ENCODE data around the gene ATP8B3. TPM values are rescaled to one million over a fixed set of nuclear protein-coding genes. Genes with fewer than 3 reads are reported as not detected.

The ATP8B3 gene
- polyA plus RNA-seq, 2 of the 4 experiments (the other 2 are of a cell fraction): 2.7 to 3.9 TPM

- DNase-seq (ENCODE audit: low read depth in 1 of 2, low spot score in 1 of 2): no peak
- ChIA-PET CTCF (no interaction called here), POLR2A (no interaction called here)
- no peak for FAIRE-seq
- no peak overlapping the region for H3K27ac ChIP-seq
- no peaks in the 10 kb centered on the region for H3K9me3 ChIP-seq
- TF ChIP-seq ELK1 (IDR thresholded peaks at IDR 0.05; ENCODE audit: low read depth, low read length) (no peak), BCL3 (IDR thresholded peaks at IDR 0.05) (no peak), RARB (CRISPR knock-in tag; IDR thresholded peaks at IDR 0.05) (no peak), CHD2 (IDR thresholded peaks at IDR 0.05; ENCODE audit: low read length, partially characterized antibody) (no peak), RCOR1 (IDR thresholded peaks at IDR 0.05; ENCODE audit: low read depth, low read length) (no peak), MAFK (IDR thresholded peaks at IDR 0.05; ENCODE audit: partially characterized antibody) (no peak), POLR2A (IDR thresholded peaks at IDR 0.05; ENCODE audit: low read length) (no peak), KDM5A (IDR thresholded peaks at IDR 0.05) (no peak), JUN (IDR thresholded peaks at IDR 0.05) (no peak), CEBPB (IDR thresholded peaks at IDR 0.05) (no peak), MAX (IDR thresholded peaks at IDR 0.05) (no peak), TP53 (CRISPR knock-in tag; IDR thresholded peaks at IDR 0.05) (no peak), PHF8 (IDR thresholded peaks at IDR 0.05; ENCODE audit: borderline replicate concordance, low read depth) (no peak), ATOH8 (CRISPR knock-in tag; IDR thresholded peaks at IDR 0.05; ENCODE audit: low read depth) (no peak), CTCF (IDR thresholded peaks at IDR 0.05) (no peak), ZFP36 (IDR thresholded peaks at IDR 0.05; ENCODE audit: borderline replicate concordance, partially characterized antibody) (no peak)
- ATAC-seq: no peak
- H3K4me3 ChIP-seq: no peak overlapping the region
- H3K4me2 ChIP-seq: peak overlapping the region; percentile 54; the same call in 1 of the 3 replicates
- H3K4me1 ChIP-seq: peaks cover 10% of the 10 kb centered on the region; the same call in 2 of the 3 replicates
- WGBS (ENCODE audit: missing lambda C conversion rate): 6% methylated on average over 9 of the region's 10 CpGs
These were observed 53.9 kb downstream of the ATP8B3 start for GRCh38 chr19:1758231-1758577.

- H3K4me2 ChIP-seq: peak overlapping the region; percentile 54
- H3K4me3 ChIP-seq: peak overlapping the region; percentile 24; the same call in 2 of the 3 replicates
- no peak overlapping the region for H3K27ac ChIP-seq
- H3K4me1 ChIP-seq: peaks cover 10% of the 10 kb centered on the region; the same call in 2 of the 3 replicates
- POLR2A ChIA-PET: no interaction called here
- under 1% methylated on average over 18 of the region's 86 CpGs for WGBS (ENCODE audit: missing lambda C conversion rate)
- no peak for FAIRE-seq
- DNase-seq (ENCODE audit: low read depth in 1 of 2, low spot score in 1 of 2): no peak
- no peaks in the 10 kb centered on the region for H3K9me3 ChIP-seq
- no peak for ATAC-seq
- CTCF ChIA-PET: interaction anchor here (1.2 kb wide), 1 partner anchor 85 kb away, joined by 5 read pairs; no protein-coding TSS in a partner anchor
- TF ChIP-seq KDM1A (IDR thresholded peaks at IDR 0.05; ENCODE audit: low read depth): no peak
- no peak for TF ChIP-seq PHF8 (IDR thresholded peaks at IDR 0.05; ENCODE audit: borderline replicate concordance, low read depth)
- no peak for TF ChIP-seq CEBPB (IDR thresholded peaks at IDR 0.05)
- no peak for TF ChIP-seq E2F6 (IDR thresholded peaks at IDR 0.05; ENCODE audit: borderline replicate concordance, low read depth)
- TF ChIP-seq CBX2 (IDR thresholded peaks at IDR 0.05; ENCODE audit: borderline replicate concordance, low read depth): no peak
- no peak for TF ChIP-seq MAX (IDR thresholded peaks at IDR 0.05)
- no peak for TF ChIP-seq SMC3 (IDR thresholded peaks at IDR 0.05)
- TF ChIP-seq GATA3 (IDR thresholded peaks at IDR 0.05; ENCODE audit: borderline replicate concordance): no peak
- TF ChIP-seq SREBF2 (IDR thresholded peaks at IDR 0.05): no peak
- TF ChIP-seq HES2 (IDR thresholded peaks at IDR 0.05): no peak
- TF ChIP-seq CBX8 (IDR thresholded peaks at IDR 0.05): no peak
- no peak for TF ChIP-seq NPAS2 (CRISPR knock-in tag; IDR thresholded peaks at IDR 0.05; ENCODE audit: borderline replicate concordance)
- no peak for TF ChIP-seq JUN (IDR thresholded peaks at IDR 0.05)
- TF ChIP-seq JUNB (IDR thresholded peaks at IDR 0.05): no peak
- no peak for TF ChIP-seq HEYL (CRISPR knock-in tag; IDR thresholded peaks at IDR 0.05)
- no peak for TF ChIP-seq MAZ (IDR thresholded peaks at IDR 0.05; ENCODE audit: borderline replicate concordance, low read depth, low read length)
- no peak for TF ChIP-seq NR3C1 (IDR thresholded peaks at IDR 0.05)
These were observed 54.4 kb downstream of the ATP8B3 start for GRCh38 chr19:1757468-1758230.
